GM19328 (cell line): Measurements from ENCODE around the gene PSG4.
"Not testable (repeated sequence)": the region's sequence is repeated elsewhere in the genome, so short reads cannot be mapped to it uniquely, and the experiment has no call there.

ENCODE experiments used
- ATAC-seq: cut with Tn5 transposase; IDR thresholded peaks from one replicate; pipeline ENCODE4 v1.9.1; 2021; ENCODE audit warnings: mild to moderate bottlenecking, moderate library complexity; ENCODE audit not compliant: unreplicated experiment

PSG4 gene

GRCh38 chr19:43198686-43199419, 6.6 kb downstream of the PSG4 start:
- ATAC-seq = not testable (repeated sequence)

GRCh38 chr19:43197666-43198397, 7.6 kb downstream of the PSG4 start:
- ATAC-seq = not testable (repeated sequence)

DNA sequence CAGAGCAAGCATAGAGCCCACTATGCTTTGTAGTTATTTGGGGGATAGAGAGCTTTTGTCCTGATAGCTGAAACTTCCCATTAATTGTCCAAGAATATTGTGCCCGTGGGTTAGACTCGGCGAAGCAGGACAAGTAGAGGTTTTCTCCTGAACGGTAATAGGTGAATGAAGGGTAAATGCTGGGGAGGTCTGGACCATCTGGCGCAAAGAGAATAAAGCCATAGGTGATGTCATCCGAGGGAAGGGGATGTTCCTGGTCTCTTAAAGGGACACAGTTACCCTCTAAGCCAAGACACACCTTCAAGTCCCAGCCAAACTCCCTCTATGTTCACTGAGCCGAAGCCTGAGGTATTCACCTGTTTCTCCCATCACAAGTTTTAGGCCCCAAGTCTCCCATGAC, 11.0 kb downstream of the PSG4 start:
- ATAC-seq = not testable (repeated sequence)

GRCh38 chr19:43192381-43193155, 12.9 kb downstream of the PSG4 start:
- ATAC-seq = not testable (repeated sequence)

DNA sequence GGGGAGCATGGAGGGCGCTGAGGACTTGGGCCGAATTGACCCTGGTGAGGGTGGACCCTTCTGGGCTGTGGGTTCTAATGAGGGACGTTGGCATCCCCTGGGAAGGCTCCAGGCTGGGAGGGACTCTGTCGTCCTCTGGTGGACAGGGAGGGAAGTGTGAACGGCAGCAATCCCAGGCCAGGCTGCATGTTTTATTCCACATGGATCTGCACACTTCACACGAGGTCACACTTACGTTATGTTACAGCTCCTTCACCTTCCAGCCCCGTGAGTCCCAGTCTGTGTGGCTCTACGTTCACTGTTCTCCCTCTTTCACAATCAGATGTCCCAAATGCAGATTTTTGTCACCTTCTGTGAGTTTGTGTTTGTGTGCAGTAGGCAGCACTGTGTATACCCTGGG, 17.3 kb downstream of the PSG4 start:
- not testable (repeated sequence) for ATAC-seq

GRCh38 chr19:43186311-43186935, 19.0 kb downstream of the PSG4 start, which contains the start of gene PSG5:
Gene PSG5, minus strand, starts transcription at chr19:43186536. Its CDS starts 131 bp downstream, at chr19:43186405.
- ATAC-seq = not testable (repeated sequence)

- ATAC-seq = not testable (repeated sequence)
Measured at GRCh38 chr19:43181869-43182771, 23.3 kb downstream of the PSG4 start.

GRCh38 chr19:43179569-43180147, 25.8 kb downstream of the PSG4 start:
- ATAC-seq = not testable (repeated sequence)

GRCh38 chr19:43178577-43178976, 26.9 kb downstream of the PSG4 start:
- not testable (repeated sequence) for ATAC-seq

GRCh38 chr19:43165906-43166305, 39.5 kb downstream of the PSG4 start:
- ATAC-seq = not testable (repeated sequence)

GRCh38 chr19:43163135-43163534, 42.3 kb downstream of the PSG4 start:
- not testable (repeated sequence) for ATAC-seq

DNA sequence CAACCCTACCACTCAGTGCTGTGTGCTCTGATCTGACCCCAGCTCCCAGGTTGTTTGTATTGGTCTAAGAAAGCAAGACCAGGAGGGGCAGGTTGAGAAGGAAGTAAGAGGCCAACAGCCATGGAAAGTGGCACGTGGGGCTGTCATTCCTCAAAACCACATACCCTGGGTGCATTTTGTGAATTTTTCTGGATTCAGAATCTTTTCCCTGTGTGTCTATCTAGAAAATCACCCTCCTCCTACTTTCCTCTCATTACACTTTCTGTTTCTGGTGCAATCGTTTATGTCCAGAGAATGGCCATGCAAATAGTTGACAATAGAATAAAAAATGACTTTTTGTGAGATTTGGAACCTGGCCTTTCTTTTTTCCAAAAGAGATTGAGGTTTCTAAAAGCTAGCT, 43.2 kb downstream of the PSG4 start:
- ATAC-seq = not testable (repeated sequence)

DNA sequence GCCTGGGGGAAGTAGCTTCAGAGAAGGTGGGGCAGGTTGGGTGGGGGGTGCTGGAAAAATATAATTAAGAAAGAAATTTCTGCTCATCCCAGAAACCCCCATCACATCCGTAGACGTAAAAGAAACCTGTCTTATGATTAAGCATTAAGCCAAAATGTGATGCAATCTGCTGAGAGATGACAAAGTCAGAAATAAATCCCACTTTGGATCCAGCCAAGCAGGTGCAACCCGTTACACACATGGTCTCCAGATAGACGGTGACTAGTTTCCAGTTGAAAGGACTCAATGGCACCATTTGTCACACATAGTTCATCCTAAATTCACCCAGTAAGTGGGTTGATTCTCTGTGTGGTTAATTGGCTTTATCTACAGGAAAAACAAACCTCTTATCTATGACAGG, 53.2 kb downstream of the PSG4 start:
- no peak for ATAC-seq

GRCh38 chr19:43149788-43150187, 55.6 kb downstream of the PSG4 start:
- ATAC-seq = not testable (repeated sequence)

- no peak for ATAC-seq
Measured at GRCh38 chr19:43148233-43148632, 57.2 kb downstream of the PSG4 start.
